Cerebellar cortex (tissue), 1 donor: ENCODE data around the gene ITSN1.
"Not testable (repeated sequence)": the region's sequence is repeated elsewhere in the genome, so short reads cannot be mapped to it uniquely, and the experiment has no call there.

Experiments used
- DNase-seq: peaks from one replicate; pipeline ENCODE4 v3.0.0-alpha.2; 2015; ENCODE audit warnings: low spot score

The ITSN1 gene

GRCh38 chr21:33682992-33683627 is 40.8 kb downstream of the ITSN1 start:
- no peak for DNase-seq

- DNase-seq, result no peak
These were observed 41.8 kb downstream of the ITSN1 start for GRCh38 chr21:33684068-33684467.

GRCh38 chr21:33684923-33685560 is 42.7 kb downstream of the ITSN1 start:
- no peak for DNase-seq

GRCh38 chr21:33685613-33686197 is 43.4 kb downstream of the ITSN1 start:
- DNase-seq, result no peak

GRCh38 chr21:33686386-33686785 is 44.1 kb downstream of the ITSN1 start:
- DNase-seq, result no peak

- no peak for DNase-seq
These were observed 45.3 kb downstream of the ITSN1 start for GRCh38 chr21:33687634-33688033.

- DNase-seq, result no peak
These were observed 46.1 kb downstream of the ITSN1 start for GRCh38 chr21:33688353-33688752.

- no peak for DNase-seq
These were observed 48.6 kb downstream of the ITSN1 start for GRCh38 chr21:33690874-33691273.

- no peak for DNase-seq
These were observed 49.8 kb downstream of the ITSN1 start for GRCh38 chr21:33691945-33692603.

- DNase-seq, result no peak
These were observed 53.5 kb downstream of the ITSN1 start for GRCh38 chr21:33695813-33696212.

GRCh38 chr21:33696465-33696864 is 54.2 kb downstream of the ITSN1 start:
- no peak for DNase-seq

GRCh38 chr21:33698087-33698860 is 56.0 kb downstream of the ITSN1 start:
- DNase-seq, result no peak

- no peak for DNase-seq
These were observed 57.0 kb downstream of the ITSN1 start for GRCh38 chr21:33699277-33699676.

- no peak for DNase-seq
These were observed 58.2 kb downstream of the ITSN1 start for GRCh38 chr21:33700491-33700890.

- no peak for DNase-seq
These were observed 61.7 kb downstream of the ITSN1 start for GRCh38 chr21:33703750-33704606.

GRCh38 chr21:33707846-33708245 is 65.5 kb downstream of the ITSN1 start:
- no peak for DNase-seq

GRCh38 chr21:33708874-33709273 is 66.6 kb downstream of the ITSN1 start:
- DNase-seq, result no peak

- no peak for DNase-seq
These were observed 69.9 kb downstream of the ITSN1 start for GRCh38 chr21:33712022-33712803.

- no peak for DNase-seq
These were observed 78.8 kb downstream of the ITSN1 start for GRCh38 chr21:33721081-33721480.

- not testable (repeated sequence) for DNase-seq
These were observed 86.8 kb downstream of the ITSN1 start for GRCh38 chr21:33729139-33729538.
